Testis (tissue), 3 donors: ENCODE data around the gene CEP85L. TPM values are rescaled to one million over a fixed set of nuclear protein-coding genes. Genes with fewer than 3 reads are reported as not detected.

Experiments used
- DNase-seq: peaks from one replicate; pipeline ENCODE4 v3.0.0-alpha.2; 2019
- H3K27ac ChIP-seq, 2 donors: fragments of 200-600 bp; sonication (generic); one replicate each; pipeline ENCODE4 v1.5.1; 2019
- H3K27me3 ChIP-seq: fragments of 200-600 bp; sonication (generic); one replicate; pipeline ENCODE4 v1.5.1; 2019
- H3K36me3 ChIP-seq: fragments of 200-600 bp; sonication (generic); one replicate; pipeline ENCODE4 v1.5.1; 2017; ENCODE audit warnings: low read depth; ENCODE audit errors: missing control alignments
- H3K4me1 ChIP-seq: fragments of 200-600 bp; sonication (generic); one replicate; pipeline ENCODE4 v1.5.1; 2019
- H3K4me3 ChIP-seq, 2 donors: fragments of 200-600 bp; sonication (generic); one replicate each; pipeline ENCODE4 v1.5.1; 2017 to 2019
- H3K9me3 ChIP-seq: fragments of 200-600 bp; sonication (generic); one replicate; pipeline ENCODE4 v1.5.1; 2017
- POLR2A ChIP-seq: fragments of 450-650 bp; IDR thresholded peaks from one replicate; pipeline ENCODE4 v1.6.1; 2017; ENCODE audit warnings: antibody characterized with exemption, mild to moderate bottlenecking, moderate library complexity
- WGBS, 2 donors: methylation state at CpG; one replicate each; pipeline ENCODE4 v1.1.5; 2018; 5-methylcytosine and 5-hydroxymethylcytosine counted together
- intact Hi-C: fragments of 100-400 bp; cut with DNase I; formaldehyde crosslinking; loops from one replicate; pipeline ENCODE4 v1.15.1; 2023; ENCODE audit warnings: low total_unique reads
- polyA plus RNA-seq: library from polyadenylated mRNA; stranded (reverse); fragments of 350-450 nt; fragmentation: Illumina TruSeq; extraction: RNeasy Lipid Tissue Mini Kit (QIAGEN cat#74804); gene quantifications from one replicate; pipeline ENCODE4 v1.2.3, GENCODE V29; 2014; ENCODE audit warnings: low read depth, low replicate concordance; ENCODE audit not compliant: insufficient read depth
- total RNA-seq, 2 donors: library from RNA; depleted of rRNA; stranded (reverse); fragments of >200 nt; gene quantifications; one replicate each; pipeline ENCODE4 v1.2.3, GENCODE V29; 2016
- TF ChIP-seq, protein P1 (sequence below), 3 experiments: fragments of 450-650 bp in 2 of 3; fragments of 200-600 bp in 1 of 3; sonication (generic) in 1 of 3; IDR thresholded peaks; one replicate each; pipeline ENCODE4 v1.5.1; 2016 to 2019; ENCODE audit warnings: antibody characterized with exemption in 3 of 3, mild to moderate bottlenecking in 2 of 3, moderate library complexity in 1 of 3

Gene CEP85L
- total and polyA plus RNA-seq, 3 donors from 2014 or later: 63.7 to 80.7 (median 78.8) TPM

- Histone ChIP-seq H3K27me3 (no peaks in the 10 kb centered on the region), H3K4me3 (no peak overlapping the region), H3K36me3 (no peaks in the 10 kb centered on the region), H3K4me1 (peaks cover 3% of the 10 kb centered on the region), H3K9me3 (no peaks in the 10 kb centered on the region), H3K27ac (no peak overlapping the region)
- 86 to 89% methylated on average over 4 of the region's 4 CpGs for WGBS, 2 donors
- TF ChIP-seq POLR2A: no peak
- TF ChIP-seq, protein P1, sequence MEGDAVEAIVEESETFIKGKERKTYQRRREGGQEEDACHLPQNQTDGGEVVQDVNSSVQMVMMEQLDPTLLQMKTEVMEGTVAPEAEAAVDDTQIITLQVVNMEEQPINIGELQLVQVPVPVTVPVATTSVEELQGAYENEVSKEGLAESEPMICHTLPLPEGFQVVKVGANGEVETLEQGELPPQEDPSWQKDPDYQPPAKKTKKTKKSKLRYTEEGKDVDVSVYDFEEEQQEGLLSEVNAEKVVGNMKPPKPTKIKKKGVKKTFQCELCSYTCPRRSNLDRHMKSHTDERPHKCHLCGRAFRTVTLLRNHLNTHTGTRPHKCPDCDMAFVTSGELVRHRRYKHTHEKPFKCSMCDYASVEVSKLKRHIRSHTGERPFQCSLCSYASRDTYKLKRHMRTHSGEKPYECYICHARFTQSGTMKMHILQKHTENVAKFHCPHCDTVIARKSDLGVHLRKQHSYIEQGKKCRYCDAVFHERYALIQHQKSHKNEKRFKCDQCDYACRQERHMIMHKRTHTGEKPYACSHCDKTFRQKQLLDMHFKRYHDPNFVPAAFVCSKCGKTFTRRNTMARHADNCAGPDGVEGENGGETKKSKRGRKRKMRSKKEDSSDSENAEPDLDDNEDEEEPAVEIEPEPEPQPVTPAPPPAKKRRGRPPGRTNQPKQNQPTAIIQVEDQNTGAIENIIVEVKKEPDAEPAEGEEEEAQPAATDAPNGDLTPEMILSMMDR (IDR thresholded peaks at IDR 0.05): no peak
- intact Hi-C loops: no loop called here
- no peak for DNase-seq
These were observed 139.3 kb downstream of the CEP85L start for GRCh38 chr6:118511930-118512715.

- intact Hi-C loops: no loop called here
These were observed 142.3 kb downstream of the CEP85L start for GRCh38 chr6:118509009-118509617.

DNA sequence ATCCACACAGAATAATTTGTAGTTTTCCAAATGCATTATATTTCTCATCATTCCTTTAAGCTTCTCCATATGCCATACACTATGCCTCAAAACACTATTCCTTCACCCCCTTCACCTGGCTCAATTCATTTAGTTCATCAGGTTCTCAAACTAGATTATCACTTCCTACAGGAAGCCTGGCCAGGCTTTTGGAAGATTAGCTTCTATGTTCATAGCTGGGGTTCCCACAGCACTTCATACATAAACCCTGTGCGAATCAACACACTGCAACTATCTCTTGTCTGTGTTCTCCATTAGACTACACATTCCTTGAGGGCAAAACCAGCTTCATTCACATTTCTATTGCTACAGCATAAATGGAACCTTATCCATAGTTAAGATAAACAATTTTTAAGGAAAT lies 143.8 kb downstream of the CEP85L start:
- H3K4me3 ChIP-seq: no peak overlapping the region
- intact Hi-C loops: no loop called here
- no peaks in the 10 kb centered on the region for H3K36me3 ChIP-seq
- DNase-seq: no peak
- WGBS, 2 donors: 89 to 95% methylated on average over 1 of the region's 1 CpG
- no peak for TF ChIP-seq POLR2A
- TF ChIP-seq, protein P1 (IDR thresholded peaks at IDR 0.05): no peak
- H3K27ac ChIP-seq: no peak overlapping the region
- no peaks in the 10 kb centered on the region for H3K4me1 ChIP-seq
- no peaks in the 10 kb centered on the region for H3K27me3 ChIP-seq
- no peaks in the 10 kb centered on the region for H3K9me3 ChIP-seq

More at GRCh38 chr6:118509009-118509617, 142.3 kb downstream of the CEP85L start:
- peak; percentile 32 for DNase-seq
- TF ChIP-seq, protein P1 (IDR thresholded peaks at IDR 0.05): peak in 2 of 3 experiments; percentile 38 to 45
- TF ChIP-seq POLR2A: no peak
- WGBS, 2 donors: 64 to 71% methylated on average over 3 of the region's 3 CpGs
- Histone ChIP-seq H3K27me3 (no peaks in the 10 kb centered on the region), H3K27ac (no peak overlapping the region), H3K36me3 (no peaks in the 10 kb centered on the region), H3K4me3 (no peak overlapping the region), H3K9me3 (no peaks in the 10 kb centered on the region), H3K4me1 (no peaks in the 10 kb centered on the region)

DNA sequence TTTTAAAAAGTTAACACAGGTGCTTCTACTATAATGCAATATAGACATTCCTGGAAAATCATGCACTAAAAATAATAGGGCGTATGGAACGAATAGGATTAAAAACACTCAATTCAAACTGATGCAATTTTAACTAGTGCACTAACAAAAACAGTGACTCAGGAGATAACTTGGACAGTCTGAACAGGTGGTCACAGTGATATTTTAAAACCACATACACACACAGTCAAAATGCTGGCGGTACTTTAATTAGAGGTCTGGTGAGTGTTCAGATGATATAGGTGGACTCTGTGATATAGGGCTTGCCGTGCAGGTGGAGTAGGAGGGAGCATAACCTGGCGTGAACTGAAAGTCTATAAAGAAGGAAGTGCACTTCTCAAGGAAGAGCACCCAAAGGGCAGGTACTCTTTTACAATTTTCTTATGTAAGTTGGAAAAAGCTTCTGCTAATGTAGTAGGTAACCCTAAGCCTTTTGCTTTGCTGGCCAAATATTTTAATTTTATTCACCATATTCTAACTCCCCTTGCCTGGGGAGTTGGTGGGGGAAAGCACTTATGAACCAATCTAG lies 145.2 kb downstream of the CEP85L start:
- no peaks in the 10 kb centered on the region for H3K9me3 ChIP-seq
- H3K27ac ChIP-seq: no peak overlapping the region
- no peak for TF ChIP-seq POLR2A
- TF ChIP-seq, protein P1 (IDR thresholded peaks at IDR 0.05): no peak
- intact Hi-C loops: no loop called here
- no peak overlapping the region for H3K4me3 ChIP-seq
- H3K4me1 ChIP-seq: no peaks in the 10 kb centered on the region
- no peaks in the 10 kb centered on the region for H3K27me3 ChIP-seq
- no peaks in the 10 kb centered on the region for H3K36me3 ChIP-seq
- no peak for DNase-seq
- 91 to 95% methylated on average over 5 of the region's 5 CpGs for WGBS, 2 donors
